ENCODE data around the gene LAD1.

GRCh38 chr1:201389051-201389450 is 10.1 kb downstream of the LAD1 start:
- TF ChIP-seq, protein P1, sequence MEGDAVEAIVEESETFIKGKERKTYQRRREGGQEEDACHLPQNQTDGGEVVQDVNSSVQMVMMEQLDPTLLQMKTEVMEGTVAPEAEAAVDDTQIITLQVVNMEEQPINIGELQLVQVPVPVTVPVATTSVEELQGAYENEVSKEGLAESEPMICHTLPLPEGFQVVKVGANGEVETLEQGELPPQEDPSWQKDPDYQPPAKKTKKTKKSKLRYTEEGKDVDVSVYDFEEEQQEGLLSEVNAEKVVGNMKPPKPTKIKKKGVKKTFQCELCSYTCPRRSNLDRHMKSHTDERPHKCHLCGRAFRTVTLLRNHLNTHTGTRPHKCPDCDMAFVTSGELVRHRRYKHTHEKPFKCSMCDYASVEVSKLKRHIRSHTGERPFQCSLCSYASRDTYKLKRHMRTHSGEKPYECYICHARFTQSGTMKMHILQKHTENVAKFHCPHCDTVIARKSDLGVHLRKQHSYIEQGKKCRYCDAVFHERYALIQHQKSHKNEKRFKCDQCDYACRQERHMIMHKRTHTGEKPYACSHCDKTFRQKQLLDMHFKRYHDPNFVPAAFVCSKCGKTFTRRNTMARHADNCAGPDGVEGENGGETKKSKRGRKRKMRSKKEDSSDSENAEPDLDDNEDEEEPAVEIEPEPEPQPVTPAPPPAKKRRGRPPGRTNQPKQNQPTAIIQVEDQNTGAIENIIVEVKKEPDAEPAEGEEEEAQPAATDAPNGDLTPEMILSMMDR (IDR thresholded peaks at IDR 0.05): no peak
- TF ChIP-seq POLR2AphosphoS5 (IDR thresholded peaks at IDR 0.05; ENCODE audit: low read depth, low read length) (no peak), SIN3A (IDR thresholded peaks at IDR 0.05; ENCODE audit: borderline replicate concordance, insufficient read depth, low read depth, low read length) (no peak), TCF7L2 (IDR thresholded peaks at IDR 0.05; ENCODE audit: low read depth, low read length) (no peak)
